Esophagus (tissue), 2 donors: ENCODE data around the gene EYS. TPM values are rescaled to one million over a fixed set of nuclear protein-coding genes. Genes with fewer than 3 reads are reported as not detected.
"Not testable (repeated sequence)": the region's sequence is repeated elsewhere in the genome, so short reads cannot be mapped to it uniquely, and the experiment has no call there.

ENCODE experiments used
- H3K27ac ChIP-seq, 2 donors: one replicate each; pipeline ENCODE4 v1.5.1; 2013; ENCODE audit warnings: low read depth in 2 of 2, mild to moderate bottlenecking in 2 of 2, inconsistent platforms in 1 of 2, low read length in 1 of 2, moderate library complexity in 1 of 2
- H3K27me3 ChIP-seq, 2 donors: one replicate each; pipeline ENCODE4 v1.6.1; 2013; ENCODE audit warnings: low read length in 2 of 2, control low read depth in 1 of 2, mild to moderate bottlenecking in 1 of 2; ENCODE audit not compliant: insufficient read depth in 2 of 2, control insufficient read depth in 1 of 2
- H3K36me3 ChIP-seq, 2 donors: one replicate each; pipeline ENCODE4 v1.6.1; 2013; ENCODE audit warnings: low read length in 1 of 2; ENCODE audit not compliant: control insufficient read depth in 2 of 2, insufficient read depth in 2 of 2
- H3K4me1 ChIP-seq, 2 donors: one replicate each; pipeline ENCODE4 v1.6.1; 2013; ENCODE audit warnings: low read length in 1 of 2; ENCODE audit not compliant: control insufficient read depth in 2 of 2, insufficient read depth in 2 of 2
- H3K4me3 ChIP-seq, 2 donors: one replicate each; pipeline ENCODE4 v1.5.1; 2013; ENCODE audit warnings: low read length in 2 of 2, mild to moderate bottlenecking in 2 of 2, low read depth in 1 of 2, moderate library complexity in 1 of 2
- H3K9me3 ChIP-seq, 2 donors: one replicate each; pipeline ENCODE4 v1.6.1; 2013; ENCODE audit warnings: mild to moderate bottlenecking in 2 of 2, low read depth in 1 of 2, low read length in 1 of 2, moderate library complexity in 1 of 2; ENCODE audit not compliant: control insufficient read depth in 2 of 2, insufficient read depth in 1 of 2
- WGBS, 2 donors: extraction: QIAGEN DNeasy Blood & Tissue Kit; methylation state at CpG; one replicate each; pipeline ENCODE4 v1.1.7; 2013; 5-methylcytosine and 5-hydroxymethylcytosine counted together
- polyA plus RNA-seq, 2 donors: library from polyadenylated mRNA; stranded (reverse); fragments of 200-250 nt; gene quantifications; one replicate each; pipeline ENCODE4 v1.2.3, GENCODE V29; 2013
- donor health status: healthy with polysubstance abuse.
- donor health status: Bipolar disorder and iron deficiency.

The EYS gene
- polyA plus RNA-seq, 2 donors = not detected

DNA sequence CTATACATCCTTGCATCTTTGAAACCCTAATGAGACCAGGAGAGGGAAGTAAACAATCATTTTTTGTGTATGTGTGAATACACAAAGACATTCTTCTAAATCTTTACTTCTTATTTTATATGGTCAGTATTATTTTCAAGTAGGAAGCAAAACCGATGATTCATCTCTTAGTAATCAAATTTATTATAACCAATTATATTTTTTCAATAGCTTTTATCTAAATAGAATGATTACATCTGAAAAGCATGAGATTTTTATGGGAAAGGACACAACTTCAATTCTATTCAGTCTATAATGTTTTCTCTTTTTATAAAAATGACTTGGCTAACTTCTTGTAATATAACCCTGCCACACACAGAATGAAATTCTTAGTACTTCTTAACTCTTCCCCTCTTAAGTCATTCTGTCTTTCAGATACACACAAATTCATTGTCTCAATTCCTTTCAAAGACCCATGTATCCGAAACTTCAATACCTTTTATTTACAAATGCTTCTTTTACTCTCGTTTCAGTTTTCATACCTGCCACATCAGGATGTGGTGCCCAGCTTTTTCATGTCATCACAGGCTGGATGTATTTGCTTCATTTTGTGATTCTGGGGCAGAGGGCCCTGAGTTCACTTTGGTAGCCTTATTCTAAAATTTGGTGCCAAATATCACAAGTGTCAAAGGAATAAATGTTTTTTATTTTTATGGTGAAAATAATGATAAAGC is 1844.4 kb downstream of the EYS start:
- Histone ChIP-seq H3K4me1 (no peaks in the 10 kb centered on the region), H3K9me3 (no peaks in the 10 kb centered on the region), H3K27ac (no peak overlapping the region), H3K4me3 (no peak overlapping the region), H3K27me3 (no peaks in the 10 kb centered on the region), H3K36me3 (no peaks in the 10 kb centered on the region)
- 40 to 62% methylated on average over 3 of the region's 3 CpGs for WGBS, 2 donors

DNA sequence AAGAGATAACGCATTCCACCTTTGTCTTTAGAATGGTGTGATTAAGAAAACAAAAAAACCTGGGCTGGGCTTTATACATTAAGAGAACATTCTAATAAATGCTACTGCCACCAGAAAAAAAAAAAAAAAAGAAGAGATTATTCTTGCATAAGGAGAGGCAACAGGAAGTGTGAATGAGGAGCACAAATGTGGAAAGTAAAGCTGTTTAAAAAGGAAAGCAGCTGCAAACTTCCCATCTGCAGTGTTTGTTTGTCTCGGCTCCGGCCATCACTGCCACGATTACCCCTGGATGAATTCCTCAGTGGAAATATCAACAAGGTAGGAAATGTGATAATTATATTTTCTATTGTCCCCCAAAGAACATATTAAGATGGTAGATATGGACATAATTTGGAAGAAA is 1847.5 kb downstream of the EYS start:
- H3K4me3 ChIP-seq = no peak overlapping the region
- no peaks in the 10 kb centered on the region for H3K27me3 ChIP-seq
- no peak overlapping the region for H3K27ac ChIP-seq
- no peaks in the 10 kb centered on the region for H3K9me3 ChIP-seq
- H3K4me1 ChIP-seq = no peaks in the 10 kb centered on the region
- WGBS, 2 donors = 44 to 60% methylated on average over 4 of the region's 4 CpGs
- no peaks in the 10 kb centered on the region for H3K36me3 ChIP-seq

DNA sequence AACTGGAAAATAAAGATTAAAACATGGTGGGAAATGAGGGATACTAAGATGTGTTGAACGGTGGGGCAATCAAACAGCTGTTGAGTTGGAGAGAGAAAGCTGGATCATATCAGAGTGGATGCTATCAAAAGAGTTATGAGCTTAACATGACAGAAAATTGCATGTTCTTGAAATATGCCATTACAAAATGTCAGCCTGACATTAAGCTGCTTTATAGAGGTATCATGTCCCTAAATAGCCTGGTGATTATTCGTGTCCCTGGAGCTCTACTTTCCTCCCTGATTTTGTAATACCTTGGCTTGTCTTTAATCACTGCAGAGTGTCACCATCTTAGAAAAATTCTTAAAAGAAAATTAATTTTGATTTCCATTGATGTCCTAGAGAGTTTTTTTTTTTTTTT is 1848.3 kb downstream of the EYS start:
- Histone ChIP-seq H3K27ac (no peak overlapping the region), H3K27me3 (no peaks in the 10 kb centered on the region), H3K9me3 (no peaks in the 10 kb centered on the region), H3K36me3 (no peaks in the 10 kb centered on the region), H3K4me3 (no peak overlapping the region), H3K4me1 (no peaks in the 10 kb centered on the region)
- 72 to 75% methylated on average over 2 of the region's 2 CpGs for WGBS, 2 donors

DNA sequence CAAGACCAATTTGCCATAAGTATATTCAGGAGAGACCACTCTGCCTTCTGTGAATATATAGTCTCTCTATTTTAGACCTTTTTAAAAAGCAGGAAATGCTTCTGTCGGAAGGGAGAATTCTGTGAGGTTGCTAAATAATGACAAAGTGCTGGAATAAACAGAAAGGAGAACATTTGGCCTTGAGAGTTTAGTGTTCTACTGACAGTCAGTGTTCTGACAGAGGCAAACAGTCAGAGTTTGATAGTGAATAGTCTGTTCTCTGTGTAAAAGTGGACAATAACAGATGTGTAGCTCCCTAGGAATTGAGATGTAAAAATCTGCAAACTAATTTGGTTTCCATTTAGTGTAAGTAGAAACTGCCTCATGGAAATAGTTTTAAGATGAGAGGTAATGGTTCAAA is 1850.8 kb downstream of the EYS start:
- no peaks in the 10 kb centered on the region for H3K36me3 ChIP-seq
- no peak overlapping the region for H3K27ac ChIP-seq
- WGBS, 2 donors = 40 to 44% methylated on average over 1 of the region's 1 CpG
- no peak overlapping the region for H3K4me3 ChIP-seq
- H3K9me3 ChIP-seq = no peaks in the 10 kb centered on the region
- no peaks in the 10 kb centered on the region for H3K4me1 ChIP-seq
- H3K27me3 ChIP-seq = no peaks in the 10 kb centered on the region

DNA sequence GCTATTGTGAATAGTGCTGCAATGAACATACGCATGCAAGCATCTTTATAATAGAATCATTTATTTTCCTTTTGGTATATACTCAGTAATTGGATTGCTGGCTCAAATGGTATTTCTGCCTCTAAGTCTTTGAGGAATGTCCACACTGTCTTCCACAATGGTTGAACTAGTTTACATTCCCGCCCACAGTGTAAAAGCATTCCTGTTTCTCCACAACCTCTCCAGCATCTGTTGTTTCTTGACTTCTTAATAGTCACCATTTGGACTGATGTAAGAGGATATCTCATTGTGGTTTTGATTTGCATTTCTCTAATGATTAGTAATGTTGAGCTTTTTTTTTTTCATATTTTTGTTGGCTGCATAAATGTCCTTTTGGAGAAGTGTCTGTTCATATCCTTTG is 1862.7 kb downstream of the EYS start:
- Histone ChIP-seq H3K4me1 (no peaks in the 10 kb centered on the region), H3K9me3 (no peaks in the 10 kb centered on the region), H3K36me3 (no peaks in the 10 kb centered on the region), H3K27ac (no peak overlapping the region), H3K27me3 (no peaks in the 10 kb centered on the region), H3K4me3 (no peak overlapping the region)
- WGBS, 2 donors = 95% methylated on average over 2 of the region's 2 CpGs

DNA sequence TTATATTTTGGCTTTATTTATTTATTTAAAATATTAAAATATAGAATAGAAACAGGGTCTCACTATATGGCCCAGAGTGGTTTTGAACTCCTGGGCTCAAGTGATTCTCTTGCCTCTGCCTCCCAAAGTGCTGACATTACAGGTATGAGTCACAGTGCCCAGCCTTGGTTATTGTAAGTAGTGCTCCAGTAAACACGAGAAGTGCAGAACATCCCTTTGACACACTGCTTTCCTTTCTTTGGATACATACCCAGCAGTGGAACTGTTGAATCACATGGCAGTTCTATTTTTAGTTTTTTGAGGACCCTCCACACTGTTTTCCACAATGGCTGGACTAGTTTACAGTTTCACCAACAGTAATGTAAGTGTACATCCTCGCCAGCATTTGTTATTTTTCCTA is 1867.5 kb downstream of the EYS start:
- Histone ChIP-seq H3K4me1 (no peaks in the 10 kb centered on the region), H3K27me3 (no peaks in the 10 kb centered on the region), H3K9me3 (no peaks in the 10 kb centered on the region), H3K36me3 (no peaks in the 10 kb centered on the region), H3K4me3 (no peak overlapping the region), H3K27ac (no peak overlapping the region)
- 68 to 73% methylated on average over 2 of the region's 2 CpGs for WGBS, 2 donors

DNA sequence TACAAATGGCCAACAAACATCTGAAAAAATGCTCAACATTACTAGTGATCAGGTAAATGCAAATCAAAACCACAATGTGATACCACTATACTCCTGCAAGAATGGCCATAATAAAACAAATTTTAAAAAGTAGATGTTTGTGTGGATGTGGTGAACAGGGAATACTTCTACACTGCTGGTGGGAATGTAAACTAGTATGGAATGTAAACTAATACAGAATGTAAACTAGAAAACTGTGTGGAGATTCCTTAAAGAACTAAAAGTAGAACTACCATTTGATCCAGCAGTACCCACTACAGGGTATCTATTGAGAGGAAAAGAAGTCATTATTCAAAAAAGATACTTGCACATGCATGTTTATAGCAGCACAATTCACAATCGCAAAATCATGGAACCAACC is 1878.3 kb downstream of the EYS start:
- H3K27ac ChIP-seq, H3K9me3 ChIP-seq, H3K36me3 ChIP-seq, H3K4me1 ChIP-seq, H3K4me3 ChIP-seq, H3K27me3 ChIP-seq: not testable (repeated sequence)
- 79 to 100% methylated on average over 1 of the region's 1 CpG for WGBS, 2 donors

DNA sequence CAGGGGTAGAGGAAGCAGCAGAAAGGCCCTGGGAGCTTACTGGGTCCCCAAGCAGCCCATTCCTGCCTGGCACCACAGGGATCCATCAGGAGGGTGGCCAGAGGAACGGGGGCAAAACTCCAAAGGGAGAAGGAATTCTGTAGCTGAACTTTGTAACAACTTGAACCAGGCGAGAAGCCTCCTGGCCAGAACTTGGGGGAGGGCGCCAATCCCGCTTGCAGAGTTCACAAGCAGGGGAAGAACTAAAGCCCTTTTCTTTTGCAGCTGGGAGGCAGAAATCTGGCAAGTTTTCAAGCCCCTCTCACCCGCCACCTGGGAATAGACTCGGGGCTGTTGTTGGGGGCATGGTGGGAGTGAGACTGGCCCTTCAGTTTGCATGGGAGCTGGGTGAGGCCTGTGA is 1882.3 kb downstream of the EYS start:
- Histone ChIP-seq H3K4me1 (no peaks in the 10 kb centered on the region), H3K36me3 (no peaks in the 10 kb centered on the region)

DNA sequence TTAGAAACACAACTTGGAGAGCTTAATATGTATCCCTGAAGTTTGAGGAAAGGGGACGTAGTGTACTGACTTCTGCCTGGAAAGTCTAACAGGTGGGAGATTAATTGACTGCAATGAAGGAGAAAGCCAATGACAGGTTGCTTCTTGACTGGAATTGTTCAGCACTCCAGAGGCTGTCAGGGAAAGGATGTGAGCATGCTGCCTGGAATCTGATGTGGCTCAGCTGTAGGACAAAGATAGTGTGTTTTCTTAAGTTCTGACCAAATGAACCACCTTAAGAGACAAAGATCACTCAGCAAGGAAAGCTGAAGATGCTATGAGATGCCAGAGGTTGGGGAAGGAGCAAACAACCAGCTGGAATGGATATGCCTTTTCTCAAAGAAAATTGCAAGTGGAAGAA is 1885.6 kb downstream of the EYS start:
- H3K27ac ChIP-seq = no peak overlapping the region
- no peaks in the 10 kb centered on the region for H3K36me3 ChIP-seq
- no peak overlapping the region for H3K4me3 ChIP-seq
- H3K4me1 ChIP-seq = no peaks in the 10 kb centered on the region
- H3K9me3 ChIP-seq = no peaks in the 10 kb centered on the region
- H3K27me3 ChIP-seq = no peaks in the 10 kb centered on the region
- 33 to 46% methylated on average over 1 of the region's 1 CpG for WGBS, 2 donors

More for the DNA sequence above, 1882.3 kb downstream of the EYS start:
- 80 to 83% methylated on average over 6 of the region's 6 CpGs for WGBS, 2 donors
- H3K4me3 ChIP-seq = no peak overlapping the region
- H3K9me3 ChIP-seq = no peaks in the 10 kb centered on the region
- H3K27me3 ChIP-seq = no peaks in the 10 kb centered on the region
- H3K27ac ChIP-seq = no peak overlapping the region

DNA sequence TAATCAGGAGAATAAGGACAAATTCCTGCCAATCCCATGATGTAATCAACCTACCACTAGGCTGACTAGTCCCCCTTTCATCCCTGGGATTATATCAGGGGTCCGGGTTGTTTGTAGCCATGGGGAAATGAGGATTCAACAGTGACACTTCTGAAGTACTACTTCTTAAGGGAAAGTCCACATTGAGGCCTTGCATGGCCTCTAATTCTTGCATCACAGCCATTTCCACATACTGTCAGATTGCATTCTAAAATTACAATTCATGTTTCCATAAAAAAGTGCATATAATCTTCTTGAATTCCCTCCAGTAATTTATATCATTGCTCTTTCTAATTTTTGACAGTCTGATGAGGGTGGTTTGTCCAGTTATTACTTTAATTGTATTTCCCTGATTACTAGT is 1887.2 kb downstream of the EYS start:
- Histone ChIP-seq H3K9me3 (no peaks in the 10 kb centered on the region), H3K27ac (no peak overlapping the region), H3K4me3 (no peak overlapping the region), H3K36me3 (no peaks in the 10 kb centered on the region), H3K4me1 (no peaks in the 10 kb centered on the region), H3K27me3 (no peaks in the 10 kb centered on the region)
- 73 to 80% methylated on average over 1 of the region's 1 CpG for WGBS, 2 donors
